NCI-H345 treated with DMSO at 0.1 percent for 48 hours (cell line): ENCODE measurements around the gene SAE1.
"Not testable (repeated sequence)": the region's sequence is repeated elsewhere in the genome, so short reads cannot be mapped to it uniquely, and the experiment has no call there.

ENCODE experiments used
- DNase-seq: peaks from one replicate; lab custom pipeline; 2025; ENCODE audit not compliant: unreplicated experiment; lab: John Stamatoyannopoulos, UW

Gene SAE1

DNA sequence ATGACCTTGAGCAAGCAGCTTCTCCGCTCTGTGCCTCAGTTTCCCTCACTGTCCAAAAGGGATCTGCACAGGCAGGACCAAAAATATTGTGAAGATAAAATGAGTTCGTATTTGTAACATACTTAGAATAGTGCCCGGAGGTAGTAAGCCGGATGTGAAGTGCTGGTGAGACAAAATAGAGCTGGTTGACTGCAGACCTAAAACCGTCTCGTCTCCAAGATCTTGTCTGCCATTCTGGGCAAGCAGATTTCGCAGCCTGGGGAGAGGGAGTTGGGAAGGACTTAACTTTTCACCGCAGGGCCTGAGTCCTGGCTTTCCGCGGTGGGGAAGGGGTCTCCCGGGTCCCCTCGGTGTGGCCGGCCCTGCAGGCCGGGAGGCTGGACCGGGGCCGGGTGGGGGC lies 108.5 kb downstream of the SAE1 start:
- no peak for DNase-seq

DNA sequence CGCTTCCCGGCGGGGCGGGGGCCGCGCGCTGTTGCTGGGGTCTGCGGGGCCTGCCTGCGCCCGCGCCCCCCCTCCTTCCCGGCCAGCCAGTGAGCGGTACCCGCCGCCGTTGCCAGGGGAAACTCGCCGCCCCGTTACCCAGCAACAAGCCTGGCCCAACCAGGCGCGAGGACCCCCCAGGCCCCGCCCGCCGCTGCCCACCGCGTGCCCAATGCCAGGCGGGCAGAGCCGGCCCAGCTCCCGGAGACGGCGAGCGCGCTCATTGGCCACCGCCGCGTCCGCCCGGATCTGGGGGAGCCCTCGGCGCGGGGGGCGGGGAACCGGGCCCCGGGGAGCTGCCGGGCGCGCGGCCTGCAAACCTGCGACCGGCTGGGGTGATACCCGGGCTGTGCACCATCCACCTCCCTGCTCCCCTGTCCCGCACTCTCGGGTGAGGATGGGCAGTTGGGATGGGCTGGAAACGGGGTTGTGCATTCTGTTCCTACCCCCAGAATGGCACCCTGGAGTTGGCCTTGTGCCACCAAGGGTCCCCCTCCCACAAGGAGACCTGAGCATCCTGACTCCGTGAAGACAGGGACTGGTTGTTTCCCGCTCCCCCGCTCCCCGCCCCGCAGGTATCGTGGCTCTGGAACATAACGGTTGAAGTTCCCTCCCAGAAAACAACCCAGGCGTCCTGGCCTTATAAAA lies 109.1 kb downstream of the SAE1 start:
- DNase-seq: no peak

DNA sequence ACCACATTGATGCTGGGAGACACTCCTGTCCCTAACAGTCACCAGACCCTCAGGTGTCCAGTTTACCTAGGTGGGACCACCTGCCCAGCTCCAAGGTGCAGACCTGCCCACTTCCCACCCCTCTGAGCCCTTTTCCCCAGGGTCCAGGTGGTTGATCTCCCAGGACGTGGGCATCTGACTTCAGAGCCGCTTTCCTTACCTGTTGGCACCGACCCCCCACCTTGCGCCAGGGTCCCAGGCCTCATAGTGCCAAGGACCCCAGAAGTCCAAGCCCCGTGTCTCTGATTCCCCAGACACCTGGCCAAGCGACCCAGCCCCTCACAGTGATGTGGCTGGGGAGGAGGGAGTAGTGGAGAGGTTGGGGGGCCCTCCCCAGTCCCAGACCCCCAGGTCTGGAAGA lies 109.9 kb downstream of the SAE1 start:
- DNase-seq: no peak

DNA sequence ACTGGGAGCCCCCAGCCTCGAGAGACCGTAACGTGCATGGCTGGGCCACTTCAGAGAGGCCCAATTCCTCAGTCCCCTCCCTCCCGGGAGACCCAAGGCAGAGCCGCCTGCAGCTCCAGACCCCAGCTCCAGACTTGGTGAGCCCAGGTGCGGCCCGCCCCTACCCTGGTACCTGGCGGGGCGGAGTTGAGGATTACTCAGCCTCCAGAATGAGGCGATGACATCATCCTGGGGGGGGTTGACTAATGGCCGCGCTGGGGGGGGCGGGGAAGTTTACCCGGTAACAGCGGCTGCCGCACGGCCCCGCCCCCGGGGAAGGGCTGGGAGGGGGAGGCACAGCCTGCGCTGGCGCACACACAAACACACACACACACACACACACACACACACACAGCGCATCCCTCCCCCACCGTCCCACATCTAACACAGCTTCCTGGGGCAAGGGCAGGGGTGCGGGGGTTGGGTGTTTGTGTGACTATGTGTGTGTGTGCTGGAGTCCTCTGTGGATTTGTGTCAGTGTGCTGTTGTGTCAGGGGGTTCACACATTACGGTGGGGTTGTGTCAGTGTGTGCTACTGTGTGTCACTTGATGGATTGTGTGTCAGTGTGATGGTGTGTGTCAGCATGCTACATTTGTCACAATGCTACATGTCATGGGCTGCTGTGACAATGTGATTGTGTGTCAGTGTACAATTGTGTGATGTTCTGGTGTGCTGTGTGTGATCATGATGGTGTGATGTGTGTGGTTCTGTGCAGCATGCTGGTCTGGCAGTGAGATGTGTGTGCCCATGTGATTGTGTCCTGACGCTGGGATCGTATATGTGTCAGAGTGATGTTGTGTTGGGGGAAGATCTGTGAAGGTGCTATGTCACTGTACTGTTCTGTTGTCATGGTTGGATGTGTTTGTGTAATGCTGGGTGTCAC lies 110.6 kb downstream of the SAE1 start:
- DNase-seq: peak; percentile 40

DNA sequence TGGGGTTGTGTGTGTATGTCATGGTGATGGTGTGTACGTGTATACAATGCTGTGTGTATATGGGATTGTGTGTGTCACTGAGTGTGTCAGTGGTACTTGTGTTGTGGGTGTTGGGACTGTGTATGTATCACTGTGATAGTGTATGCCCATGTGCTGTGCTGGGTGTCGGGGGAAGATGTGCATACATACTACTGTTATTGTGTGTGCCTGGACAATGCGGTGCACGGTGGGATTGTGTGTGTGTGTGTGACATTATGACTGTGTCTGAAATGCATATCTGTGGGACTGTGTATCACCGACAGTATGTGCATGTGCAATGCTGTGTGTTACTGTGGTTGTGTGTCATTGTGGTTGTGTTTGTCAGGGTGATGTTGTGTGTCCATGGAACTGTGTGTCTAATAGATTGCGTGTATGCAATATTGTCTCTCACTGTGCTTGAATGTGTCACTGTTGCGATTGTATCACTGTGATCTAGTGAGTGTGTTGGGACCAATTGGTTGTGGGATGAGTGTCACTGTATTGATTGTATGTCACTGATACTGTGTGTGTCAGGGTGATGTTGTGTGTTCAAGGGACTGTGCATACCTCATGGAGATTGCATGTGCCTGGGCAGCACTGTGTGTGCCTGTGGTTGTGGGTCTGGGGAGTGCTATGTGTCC lies 111.4 kb downstream of the SAE1 start:
- no peak for DNase-seq

DNA sequence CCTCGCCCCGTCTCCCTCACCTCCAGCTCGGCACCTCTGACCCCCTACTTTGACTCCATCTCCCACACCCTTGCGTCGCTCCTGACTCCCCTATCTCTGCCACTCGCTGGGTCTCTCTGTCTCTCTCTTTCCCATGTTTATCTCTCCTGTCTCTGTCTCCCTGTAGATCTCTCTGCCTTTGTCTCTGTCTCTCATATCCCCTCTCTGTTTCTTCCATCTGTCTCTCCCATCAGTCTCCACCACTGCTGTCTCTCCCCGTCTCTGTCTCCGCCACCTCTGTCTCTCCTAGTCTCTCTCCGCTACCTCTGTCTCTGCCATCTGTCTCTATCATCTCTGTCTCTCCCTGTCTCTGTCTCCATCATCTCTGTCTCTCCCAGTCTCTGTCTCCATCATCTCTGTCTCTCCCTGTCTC lies 112.7 kb downstream of the SAE1 start:
- no peak for DNase-seq

DNA sequence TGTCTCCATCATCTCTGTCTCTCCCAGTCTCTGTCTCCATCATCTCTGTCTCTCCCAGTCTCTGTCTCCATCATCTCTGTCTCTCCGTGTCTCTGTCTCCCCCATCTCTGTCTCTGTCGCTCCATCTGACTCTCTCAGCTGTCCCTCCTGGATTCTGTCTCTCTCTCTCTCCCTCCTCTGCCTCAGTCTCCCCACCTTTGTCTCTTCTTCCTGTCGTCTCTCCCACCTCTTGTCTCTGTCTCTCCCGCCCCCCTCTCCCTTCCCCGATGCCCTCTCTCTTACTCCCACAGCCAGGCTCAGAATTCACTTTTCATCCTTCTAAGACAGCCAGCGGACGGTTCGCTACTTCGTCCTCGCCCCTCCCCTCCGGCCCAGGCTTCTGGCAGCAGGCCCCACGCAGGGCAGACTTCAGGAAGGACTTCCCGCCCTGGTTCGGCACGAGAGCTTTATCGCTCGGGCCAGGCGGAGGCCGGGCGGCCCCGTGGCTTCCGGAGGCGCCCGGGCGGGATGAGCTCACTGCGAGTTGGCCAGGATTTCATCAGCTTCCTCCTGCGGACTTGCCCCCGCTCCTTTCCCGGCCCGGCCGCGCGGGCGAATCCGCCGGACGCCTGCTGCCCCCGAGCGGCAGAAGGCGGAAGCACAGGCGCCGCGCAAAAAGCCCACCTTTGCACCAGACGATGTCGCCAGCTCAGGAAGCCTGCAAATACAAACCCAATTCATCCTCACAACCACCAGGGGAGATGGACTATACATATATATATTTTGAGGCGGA lies 113.3 kb downstream of the SAE1 start:
- DNase-seq: no peak

DNA sequence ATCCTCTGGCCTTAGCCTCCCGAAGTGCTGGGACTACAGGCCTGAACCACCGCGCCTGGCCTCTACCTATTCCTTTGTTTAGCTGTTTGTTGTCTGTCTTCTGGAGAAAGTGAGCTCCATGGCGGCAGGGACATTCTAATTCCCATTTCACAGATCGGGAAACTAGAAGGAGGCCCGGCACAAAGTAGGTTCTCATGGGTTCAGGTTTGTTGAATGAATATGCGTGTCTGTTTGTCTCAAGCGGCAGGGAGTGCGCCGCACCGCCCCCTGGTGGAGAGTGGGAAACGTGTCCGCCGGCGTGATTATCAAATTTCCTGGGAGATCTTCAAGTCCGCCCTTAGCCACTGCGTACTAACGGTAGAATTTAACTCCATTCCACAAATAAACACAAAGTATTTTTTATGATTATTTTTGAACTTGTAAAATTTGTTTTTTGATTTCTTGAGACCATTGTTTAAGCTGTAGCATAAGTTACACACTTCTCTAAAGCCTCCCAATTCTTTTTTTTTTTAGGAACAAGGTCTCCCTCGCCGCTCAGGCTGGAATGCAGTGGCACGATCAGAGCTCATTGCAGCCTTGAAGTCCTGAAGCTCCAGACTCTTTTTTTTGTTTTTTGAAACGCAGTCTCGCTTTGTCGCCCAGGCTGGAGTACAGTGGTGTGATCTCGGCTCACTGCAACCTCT lies 116.8 kb downstream of the SAE1 start:
- no peak for DNase-seq

DNA sequence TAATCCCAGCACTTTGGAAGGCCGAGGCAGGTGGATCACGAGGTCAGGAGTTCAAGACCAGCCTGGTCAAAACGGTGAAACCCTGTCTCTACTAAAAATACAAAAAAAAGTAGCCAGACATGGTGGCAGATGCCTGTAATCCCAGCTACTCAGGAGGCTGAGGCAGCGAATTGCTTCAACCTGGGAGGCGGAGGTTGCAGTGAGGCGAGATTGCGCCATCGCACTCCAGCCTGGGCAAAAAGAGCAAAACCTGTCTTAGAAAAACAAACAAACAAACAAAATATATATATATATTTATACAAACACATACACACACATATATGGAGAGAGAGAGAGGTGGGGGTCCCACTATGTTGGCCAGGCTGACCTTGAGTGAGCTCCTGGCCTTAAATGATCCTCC lies 122.4 kb downstream of the SAE1 start:
- DNase-seq: not testable (repeated sequence)

DNA sequence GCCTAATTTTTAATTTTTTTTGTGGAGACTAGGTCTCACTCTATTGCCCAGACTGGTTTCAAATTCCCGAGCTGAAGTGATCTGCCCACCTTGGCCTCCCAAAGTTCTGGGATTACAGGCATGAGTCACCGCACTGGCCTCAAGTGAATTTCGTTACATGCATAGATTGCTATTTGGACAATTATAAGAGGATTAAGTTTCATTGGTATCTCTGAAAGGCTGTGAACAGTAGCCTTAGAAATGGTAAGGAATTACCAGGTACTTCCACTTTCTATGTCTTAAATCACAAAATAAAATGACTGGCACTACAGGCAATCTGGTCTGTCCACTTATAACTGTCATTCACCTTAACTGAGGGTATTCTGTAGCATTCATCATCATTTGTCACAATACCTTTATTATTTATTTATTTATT lies 122.8 kb downstream of the SAE1 start:
- no peak for DNase-seq

DNA sequence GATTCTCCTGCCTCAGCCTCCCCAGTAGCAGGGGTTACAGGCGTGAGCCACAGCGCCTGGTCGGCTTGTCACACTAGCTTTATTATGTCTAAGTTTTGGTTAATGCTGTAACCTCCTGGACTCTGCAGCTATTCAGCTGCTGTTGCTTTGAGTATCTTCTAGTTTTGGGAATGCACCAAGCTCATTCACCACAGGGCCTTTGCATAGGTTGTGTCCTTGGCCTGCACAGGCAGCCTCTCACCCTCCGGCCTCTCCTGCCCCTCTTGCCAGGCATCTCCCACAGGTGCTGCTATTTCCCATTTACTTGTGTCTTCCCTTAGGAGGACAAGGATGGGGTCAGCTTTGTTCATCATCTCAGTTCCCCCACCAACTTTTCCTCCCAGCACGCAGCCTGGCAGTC lies 123.3 kb downstream of the SAE1 start:
- DNase-seq: no peak

DNA sequence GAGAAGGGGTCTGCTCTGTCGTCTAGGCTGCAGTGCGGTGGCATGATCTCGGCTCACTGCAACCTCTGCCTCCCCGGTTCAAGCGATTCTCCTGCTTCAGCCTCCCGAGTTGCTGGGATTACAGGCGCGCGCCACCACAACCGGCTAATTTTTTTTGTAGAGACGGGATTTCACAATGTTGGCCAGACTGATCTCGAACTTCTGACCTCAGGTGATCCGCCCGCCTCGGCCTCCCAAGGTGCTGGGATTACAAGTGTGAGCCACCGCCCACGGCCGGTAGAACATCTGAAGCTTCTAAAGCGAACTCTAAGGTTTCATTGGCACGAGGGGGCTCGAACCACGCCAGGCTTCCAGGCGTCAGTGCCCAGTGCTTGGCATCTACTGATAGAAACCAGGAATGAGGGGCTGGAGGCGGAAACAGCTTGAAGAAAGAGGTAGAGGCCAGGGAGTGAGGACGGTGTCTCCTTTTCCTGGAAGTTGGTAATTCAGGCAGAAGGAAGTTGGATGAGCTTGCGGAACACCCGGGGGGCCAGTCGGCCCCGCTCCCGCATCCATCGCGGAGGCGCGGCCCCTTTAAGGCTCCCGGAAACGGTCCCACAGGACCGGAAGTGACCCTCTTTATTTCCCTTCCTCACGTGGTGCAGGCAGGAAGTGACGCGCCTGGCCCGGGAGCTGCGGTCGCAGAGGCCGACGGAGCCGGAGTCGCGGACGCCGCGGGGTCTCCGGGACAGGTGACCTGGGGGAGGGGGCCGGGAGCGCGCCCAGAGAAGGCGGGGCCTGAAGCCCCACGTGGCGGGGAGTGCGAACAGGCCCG lies 125.5 kb downstream of the SAE1 start, which contains the start of gene CCDC9:
Gene CCDC9 (plus strand): TSS at position 647 of the 814 bp plus-strand sequence. CDS start 1,876 bp downstream, outside the sequence.
- DNase-seq: peak; percentile 84

DNA sequence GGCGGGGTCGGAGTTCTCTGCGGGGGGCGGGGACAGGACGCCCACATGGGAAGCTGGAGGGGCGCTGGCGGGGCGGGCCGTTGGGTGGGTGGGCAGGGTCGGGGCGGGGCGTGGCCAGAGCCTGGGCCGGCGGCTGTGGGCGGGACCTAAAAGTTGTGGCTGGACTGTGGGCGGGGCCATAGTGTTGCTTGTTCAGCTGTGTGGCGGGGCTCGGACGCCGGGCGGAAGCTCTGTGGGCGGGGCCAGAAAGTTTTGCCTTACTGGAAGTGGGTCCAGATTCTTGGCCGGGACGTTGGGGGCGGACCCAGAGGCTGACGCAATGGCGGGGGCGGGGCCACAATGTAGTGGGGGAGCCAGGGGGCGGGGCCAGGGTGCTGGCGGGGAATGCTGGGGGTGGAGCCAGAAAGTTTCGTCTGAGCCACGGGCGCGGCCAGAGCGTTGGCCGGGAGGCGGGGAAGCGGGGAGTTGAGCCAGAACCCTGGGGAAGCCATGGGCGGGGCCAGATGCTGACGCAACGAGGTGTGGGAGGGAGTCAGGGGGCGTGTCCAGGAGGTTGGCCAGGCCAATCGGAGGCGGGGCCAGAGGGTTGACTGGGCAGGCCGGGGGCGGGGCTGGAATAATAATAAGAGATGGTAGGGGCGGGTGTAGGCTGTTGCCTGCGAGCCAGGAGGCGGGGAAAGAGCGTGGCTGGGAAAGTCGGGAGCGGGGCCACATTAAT lies 126.2 kb downstream of the SAE1 start:
- DNase-seq: peak; percentile 99

DNA sequence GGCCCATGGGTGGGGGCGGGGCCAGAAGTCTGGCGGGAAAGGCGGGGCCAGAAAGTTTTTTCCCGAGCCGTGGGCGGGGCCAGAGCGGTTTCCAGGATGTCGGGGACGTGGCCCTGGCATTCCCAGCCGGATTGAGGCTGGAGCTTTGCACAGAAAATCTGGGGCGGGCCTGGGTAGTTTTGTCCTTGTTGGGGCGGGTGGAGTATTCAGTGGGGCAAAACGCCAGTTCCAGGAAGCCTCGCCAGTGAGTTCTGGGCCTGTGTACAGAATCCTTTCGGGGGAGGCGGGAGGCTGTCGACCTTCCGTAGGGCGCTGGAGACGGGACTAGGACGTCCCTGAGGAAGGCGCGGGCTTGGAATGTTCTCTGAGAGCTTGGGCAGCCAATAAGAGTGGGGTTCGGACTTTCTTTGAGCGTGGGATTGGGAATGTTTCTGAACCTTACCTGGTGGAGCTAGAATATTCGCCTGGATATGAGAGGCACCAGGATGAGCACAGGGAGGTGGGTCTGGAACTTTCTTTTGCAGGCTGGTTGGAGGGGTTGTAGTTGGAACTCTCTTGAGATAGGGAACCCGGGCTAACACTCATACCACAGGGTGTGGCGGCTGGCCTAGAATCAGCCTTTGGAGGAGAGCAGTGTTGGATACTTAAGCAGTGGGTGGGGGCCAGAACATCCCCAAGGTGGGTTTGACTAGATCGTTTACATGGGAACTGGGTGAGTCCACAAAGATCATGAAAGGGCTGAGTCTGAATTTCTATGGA lies 127.0 kb downstream of the SAE1 start:
- DNase-seq: no peak

DNA sequence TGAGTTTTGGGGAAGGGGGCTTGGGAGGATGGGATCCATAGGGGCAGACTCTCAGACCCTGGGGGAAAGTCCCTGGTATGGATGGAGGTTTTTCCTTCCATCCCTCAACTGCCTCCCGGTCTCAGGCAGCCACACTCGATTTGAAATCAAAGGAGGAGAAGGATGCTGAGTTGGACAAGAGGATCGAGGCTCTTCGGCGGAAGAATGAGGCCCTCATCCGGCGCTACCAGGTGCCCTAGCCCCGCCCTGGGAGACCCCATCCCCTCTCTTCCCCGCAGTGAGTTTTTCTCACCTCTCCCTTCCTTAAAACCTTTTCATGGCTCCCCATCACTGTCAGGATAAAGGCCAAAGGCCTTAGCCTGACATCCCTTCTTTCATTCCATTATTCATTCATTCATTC lies 127.8 kb downstream of the SAE1 start:
- no peak for DNase-seq

DNA sequence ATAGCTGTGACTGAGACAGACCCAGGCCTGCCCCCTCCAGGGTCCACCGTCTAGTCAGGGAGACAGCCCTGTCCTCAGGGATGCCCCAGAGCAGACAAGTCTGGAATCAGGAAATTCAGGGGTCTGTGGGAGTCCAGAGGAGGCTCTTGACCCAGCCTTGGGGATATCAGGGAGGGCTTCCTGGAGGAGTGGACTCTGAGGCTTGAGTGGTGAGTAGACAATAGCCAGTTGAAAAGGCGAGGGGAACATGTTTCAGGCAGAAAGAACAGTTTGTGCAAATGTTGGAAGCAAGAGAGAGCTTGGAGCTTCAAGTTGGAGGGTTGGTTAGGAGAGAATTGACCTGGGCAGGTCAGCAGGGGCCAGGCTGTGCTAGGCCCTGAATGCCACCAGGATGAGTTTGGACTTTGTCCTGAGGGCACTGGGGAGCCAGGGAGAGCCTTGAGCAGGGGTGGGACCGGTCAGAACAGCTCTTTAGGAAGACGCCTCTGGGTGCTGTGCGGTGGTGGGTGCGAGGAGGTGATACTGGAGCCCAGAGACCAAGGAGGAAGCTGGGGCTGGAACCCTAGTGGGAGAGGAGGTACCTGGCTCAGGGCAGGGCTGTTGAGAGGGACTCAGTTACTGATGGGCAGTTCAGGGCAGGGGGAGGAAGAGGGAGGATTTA lies 128.4 kb downstream of the SAE1 start:
- DNase-seq: no peak
